Breast epithelium (tissue), 4 donors: ENCODE measurements around the gene PBRM1. TPM values are rescaled to one million over a fixed set of nuclear protein-coding genes. Genes with fewer than 3 reads are reported as not detected.

ENCODE experiments used
- DNase-seq, 2 donors: peaks; one replicate each; pipeline ENCODE4 v3.0.0-alpha.2; 2019; ENCODE audit warnings: low spot score in 2 of 2
- H3K27ac ChIP-seq, 2 donors: fragments of 200-600 bp; sonication (generic) in 1 of 2; one replicate each; pipeline ENCODE4 v1.5.1; 2016 to 2019; ENCODE audit warnings: mild to moderate bottlenecking in 1 of 2
- H3K27me3 ChIP-seq, 2 donors: fragments of 200-600 bp; sonication (generic) in 1 of 2; one replicate each; pipeline versions ENCODE4 v1.5.1 to v1.6.0; 2017 to 2019; ENCODE audit warnings: control low read depth in 1 of 2, mild to moderate bottlenecking in 1 of 2
- H3K36me3 ChIP-seq: fragments of 200-600 bp; one replicate; pipeline ENCODE4 v1.5.1; 2019
- H3K4me1 ChIP-seq, 2 donors: fragments of 200-600 bp; sonication (generic); one replicate each; pipeline ENCODE4 v1.5.1; 2016 to 2019; ENCODE audit warnings: control low read depth in 1 of 2
- H3K4me3 ChIP-seq, 3 donors: fragments of 200-600 bp; sonication (generic); 1 replicate in 2 of 3; 2 replicates in 1 of 3; pipeline ENCODE4 v1.5.1; 2016 to 2019; ENCODE audit warnings: mild to moderate bottlenecking in 3 of 3, moderate library complexity in 2 of 3
- H3K9me3 ChIP-seq, 2 donors: fragments of 200-600 bp; sonication (generic) in 1 of 2; one replicate each; pipeline ENCODE4 v1.5.1; 2016 to 2019; ENCODE audit warnings: control low read depth in 1 of 2
- POLR2AphosphoS5 ChIP-seq, 3 donors: sonication (generic); formaldehyde crosslinking; IDR thresholded peaks; one replicate each; pipeline ENCODE4 v1.6.1; 2017; ENCODE audit warnings: antibody characterized with exemption in 3 of 3
- intact Hi-C: fragments of 100-400 bp; cut with DNase I; formaldehyde crosslinking; loops from one replicate; pipeline ENCODE4 v1.15.1; 2023; ENCODE audit warnings: low total_unique reads
- total RNA-seq, 3 donors: library from RNA; depleted of rRNA; stranded (reverse); fragments of >200 nt; gene quantifications; one replicate each; pipeline ENCODE4 v1.1.0, GENCODE V29; 2016
- TF ChIP-seq, protein P1 (sequence below), 3 donors: fragments of 450-650 bp; IDR thresholded peaks; one replicate each; pipeline ENCODE4 v1.5.1; 2016 to 2017; ENCODE audit warnings: antibody characterized with exemption in 3 of 3, mild to moderate bottlenecking in 3 of 3, moderate library complexity in 3 of 3

Gene PBRM1
- total RNA-seq, 3 donors from 2014 or later = 81.0 to 98.7 (median 98.6) TPM

DNA sequence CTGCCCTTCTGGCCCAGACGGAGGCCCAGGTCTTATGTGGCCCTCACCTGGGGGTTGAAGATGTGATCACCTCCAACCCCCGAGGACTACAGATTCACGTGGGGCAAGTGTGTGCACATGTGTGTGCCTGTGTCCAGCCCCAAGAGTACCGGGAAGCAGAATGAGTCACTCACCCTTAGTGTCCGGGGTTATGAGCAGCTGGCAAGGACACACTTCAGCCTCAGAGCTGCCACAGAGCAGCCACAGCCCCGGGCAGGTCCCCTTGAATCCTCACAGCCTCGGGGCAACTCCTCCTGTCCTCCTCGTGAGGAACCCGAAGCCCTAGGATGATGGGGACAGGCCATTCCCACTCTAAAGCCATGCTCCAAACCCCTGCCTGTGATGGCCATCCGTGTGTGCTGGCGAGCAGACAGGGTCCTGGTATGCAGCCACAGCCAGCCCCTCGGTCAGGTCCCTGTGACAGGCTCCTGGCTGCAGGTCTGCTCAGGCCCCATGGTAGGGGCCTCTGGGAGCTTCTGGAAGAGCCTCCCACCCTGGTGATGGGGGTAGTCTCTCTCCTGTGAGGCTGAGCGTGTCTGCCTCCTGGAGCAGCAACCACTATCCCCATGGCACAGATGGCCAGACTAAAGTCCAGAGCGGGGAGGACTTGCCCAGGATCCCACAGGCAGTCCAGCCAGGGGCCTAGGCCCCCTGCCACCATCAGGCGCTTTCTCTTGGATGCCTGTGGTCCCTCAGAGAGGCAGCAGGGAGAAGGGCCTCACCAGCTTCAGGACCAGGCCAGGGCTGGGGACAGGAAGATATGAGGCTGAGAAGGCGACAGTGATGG, 189.7 kb downstream of the PBRM1 start:
- Histone ChIP-seq H3K27me3 (no peaks in the 10 kb centered on the region), H3K4me3 (peak overlapping the region; percentile 34 to 60 (median 41)), H3K4me1 (no peaks in the 10 kb centered on the region), H3K9me3 (no peaks in the 10 kb centered on the region), H3K27ac (peak overlapping the region in 1 of 2 donors; percentile 85), H3K36me3 (no peaks in the 10 kb centered on the region)
- intact Hi-C loops = no loop called here
- no peak for DNase-seq
- TF ChIP-seq POLR2AphosphoS5 (IDR thresholded peaks at IDR 0.05) = peak in 1 of 3 donors; percentile 56
- TF ChIP-seq, protein P1, sequence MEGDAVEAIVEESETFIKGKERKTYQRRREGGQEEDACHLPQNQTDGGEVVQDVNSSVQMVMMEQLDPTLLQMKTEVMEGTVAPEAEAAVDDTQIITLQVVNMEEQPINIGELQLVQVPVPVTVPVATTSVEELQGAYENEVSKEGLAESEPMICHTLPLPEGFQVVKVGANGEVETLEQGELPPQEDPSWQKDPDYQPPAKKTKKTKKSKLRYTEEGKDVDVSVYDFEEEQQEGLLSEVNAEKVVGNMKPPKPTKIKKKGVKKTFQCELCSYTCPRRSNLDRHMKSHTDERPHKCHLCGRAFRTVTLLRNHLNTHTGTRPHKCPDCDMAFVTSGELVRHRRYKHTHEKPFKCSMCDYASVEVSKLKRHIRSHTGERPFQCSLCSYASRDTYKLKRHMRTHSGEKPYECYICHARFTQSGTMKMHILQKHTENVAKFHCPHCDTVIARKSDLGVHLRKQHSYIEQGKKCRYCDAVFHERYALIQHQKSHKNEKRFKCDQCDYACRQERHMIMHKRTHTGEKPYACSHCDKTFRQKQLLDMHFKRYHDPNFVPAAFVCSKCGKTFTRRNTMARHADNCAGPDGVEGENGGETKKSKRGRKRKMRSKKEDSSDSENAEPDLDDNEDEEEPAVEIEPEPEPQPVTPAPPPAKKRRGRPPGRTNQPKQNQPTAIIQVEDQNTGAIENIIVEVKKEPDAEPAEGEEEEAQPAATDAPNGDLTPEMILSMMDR (IDR thresholded peaks at IDR 0.05) = no peak

Other genes starting within 250 kb of the PBRM1 start
- 100 to 1,000 TPM in 1 of 3 donors, 10 to 100 TPM in 2; 12.3 to 255 (median 70.1) TPM for gene SEMA3G, start 240.8 kb downstream of the PBRM1 start, total RNA-seq
- 1 to 10 TPM in 2 of 3 donors, not detected in 1; 3.7 to 4.2 TPM for gene TNNC1, start 231.9 kb downstream of the PBRM1 start, total RNA-seq
- gene NISCH, start 230.3 kb downstream of the PBRM1 start, total RNA-seq = 100 to 1,000 TPM in 2 of 3 donors, 10 to 100 TPM in 1; 67.7 to 119 (median 108) TPM
- gene STAB1, start 190.6 kb downstream of the PBRM1 start, total RNA-seq = 100 to 1,000 TPM in 1 of 3 donors, 10 to 100 TPM in 2; 47.7 to 149 (median 55.4) TPM
- gene NT5DC2, start 152.1 kb downstream of the PBRM1 start, total RNA-seq = 10 to 100 TPM; 26.5 to 35.7 (median 28.6) TPM
- 10 to 100 TPM in 1 of 3 donors, 1 to 10 TPM in 2; 1.3 to 14.1 (median 1.8) TPM for gene UQCC5, start 149.3 kb downstream of the PBRM1 start, total RNA-seq
- gene GNL3, start 119 bp upstream of the PBRM1 start, total RNA-seq = 100 to 1,000 TPM in 2 of 3 donors, 10 to 100 TPM in 1; 57.3 to 137 (median 126) TPM
- 10 to 100 TPM; 44.5 to 65.7 (median 56.4) TPM for gene GLT8D1, start 19.9 kb upstream of the PBRM1 start, total RNA-seq
- 10 to 100 TPM; 77.1 to 90.2 (median 86.5) TPM for gene SPCS1, start 20.2 kb upstream of the PBRM1 start, total RNA-seq
- gene NEK4, start 85.0 kb upstream of the PBRM1 start, total RNA-seq = 10 to 100 TPM; 16.5 to 32.4 (median 30.0) TPM
- under 1 TPM in 2 of 3 donors, not detected in 1; 0.32 to 0.33 TPM for gene ITIH1, start 91.7 kb upstream of the PBRM1 start, total RNA-seq
- gene ITIH3, start 108.9 kb upstream of the PBRM1 start, total RNA-seq = 1 to 10 TPM in 1 of 3 donors, under 1 TPM in 2; 0.64 to 6.6 (median 0.88) TPM
- 1 to 10 TPM; 5.6 to 9.5 (median 5.8) TPM for gene ITIH4, start 144.8 kb upstream of the PBRM1 start, total RNA-seq
- 10 to 100 TPM in 1 of 3 donors, 1 to 10 TPM in 2; 5.9 to 13.0 (median 6.9) TPM for gene MUSTN1, start 149.1 kb upstream of the PBRM1 start, total RNA-seq
- 10 to 100 TPM; 14.0 to 18.7 (median 14.7) TPM for gene STIMATE, start 211.6 kb upstream of the PBRM1 start, total RNA-seq